ENCODE results near the gene SEC22A. TPM values are rescaled to one million over a fixed set of nuclear protein-coding genes. Genes with fewer than 3 reads are reported as not detected.

SEC22A gene
- total and polyA plus RNA-seq, 2 of the 13 experiments (the other 11 are each of a cell fraction or from before 2014, with no cell fraction given): 14.1 to 17.3 TPM

- TF ChIP-seq ZNF367 (CRISPR knock-in tag; IDR thresholded peaks at IDR 0.05; ENCODE audit: borderline replicate concordance): no peak
- TF ChIP-seq ATF5 (CRISPR knock-in tag; IDR thresholded peaks at IDR 0.05; ENCODE audit: low read depth): no peak
Observed at GRCh38 chr3:123307064-123307463, 105.3 kb downstream of the SEC22A start (continued).

DNA sequence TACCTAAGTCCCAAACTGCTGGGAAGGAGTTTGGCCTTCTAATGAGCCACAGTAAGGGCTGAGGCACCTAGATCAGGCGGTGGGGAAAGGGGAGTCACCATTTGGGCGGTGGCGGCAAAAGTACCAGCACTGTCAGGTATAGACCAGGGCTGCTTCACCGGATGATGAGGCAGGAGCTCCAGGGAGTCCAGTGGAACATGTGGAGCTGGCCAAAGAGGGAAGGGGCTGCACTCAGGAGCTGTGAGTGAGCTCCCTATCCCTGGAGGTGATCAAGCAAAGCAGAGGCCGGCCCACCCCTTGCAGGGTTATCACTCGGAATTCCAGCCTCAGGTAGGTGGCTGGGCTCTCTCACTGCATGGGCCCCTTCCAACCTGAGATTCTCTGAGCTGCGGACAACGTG, 108.4 kb downstream of the SEC22A start:
- Histone ChIP-seq H4K20me1 (ENCODE audit: insufficient read depth, low read length) (no peaks in the 10 kb centered on the region), H3K79me2 (ENCODE audit: insufficient read depth, low read length) (no peaks in the 10 kb centered on the region), H3K36me3 (replicated peaks in 1 of 2; ENCODE audit: control insufficient read depth in 1 of 2, insufficient read depth in 2 of 2, low read length in 2 of 2) (no peaks in the 10 kb centered on the region), H3K9me3 (ENCODE audit: low read length) (no peaks in the 10 kb centered on the region), H3K9ac (ENCODE audit: insufficient read depth, low read depth, low read length) (no peak overlapping the region), H3K4me1 (ENCODE audit: insufficient read depth, low read length) (no peaks in the 10 kb centered on the region), H3K27me3 (ENCODE audit: control insufficient read depth in 1 of 2, insufficient read depth in 2 of 2, low read length in 2 of 2) (peaks cover 0 to 33% of the 10 kb centered on the region in 2 experiments; a peak in 4 of 5 replicates), H3K4me3 (replicated peaks in 1 of 3; ENCODE audit: insufficient read depth in 1 of 3, low read depth in 2 of 3, low read length in 3 of 3) (no peak overlapping the region), H2AFZ (ENCODE audit: low read length) (no peak overlapping the region), H3K27ac (ENCODE audit: extremely low read length, insufficient read depth, low read length) (no peak overlapping the region), H3K4me2 (ENCODE audit: low read depth, low read length) (no peak overlapping the region)
- no TSS peak for BruUV-seq (replicated peaks)
- in situ Hi-C loops (cut with HindIII; ENCODE audit: extremely low pct_ligation_motif_present, low pct_unique_long_range_greater_than_20kb) (no loop called here), intact Hi-C loops (cut with micrococcal nuclease; ENCODE audit: unreplicated experiment) (no loop called here)
- DNase-seq (ENCODE audit: low spot score) (no peak), ATAC-seq (no peak), FAIRE-seq (no peak)
- POLR2A ChIA-PET: no interaction called here
- no peak for TF ChIP-seq ZNF263 (CRISPR knock-in tag; IDR thresholded peaks at IDR 0.05)
- no peak for TF ChIP-seq POLR2A (IDR thresholded peaks at IDR 0.05; ENCODE audit: insufficient read depth in 1 of 2, low read depth in 2 of 2, low read length in 2 of 2)
- no peak for TF ChIP-seq ARID2 (CRISPR knock-in tag; IDR thresholded peaks at IDR 0.05; ENCODE audit: borderline replicate concordance)
- TF ChIP-seq, protein P1, sequence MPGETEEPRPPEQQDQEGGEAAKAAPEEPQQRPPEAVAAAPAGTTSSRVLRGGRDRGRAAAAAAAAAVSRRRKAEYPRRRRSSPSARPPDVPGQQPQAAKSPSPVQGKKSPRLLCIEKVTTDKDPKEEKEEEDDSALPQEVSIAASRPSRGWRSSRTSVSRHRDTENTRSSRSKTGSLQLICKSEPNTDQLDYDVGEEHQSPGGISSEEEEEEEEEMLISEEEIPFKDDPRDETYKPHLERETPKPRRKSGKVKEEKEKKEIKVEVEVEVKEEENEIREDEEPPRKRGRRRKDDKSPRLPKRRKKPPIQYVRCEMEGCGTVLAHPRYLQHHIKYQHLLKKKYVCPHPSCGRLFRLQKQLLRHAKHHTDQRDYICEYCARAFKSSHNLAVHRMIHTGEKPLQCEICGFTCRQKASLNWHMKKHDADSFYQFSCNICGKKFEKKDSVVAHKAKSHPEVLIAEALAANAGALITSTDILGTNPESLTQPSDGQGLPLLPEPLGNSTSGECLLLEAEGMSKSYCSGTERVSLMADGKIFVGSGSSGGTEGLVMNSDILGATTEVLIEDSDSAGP (CRISPR knock-in tag; IDR thresholded peaks at IDR 0.05; ENCODE audit: borderline replicate concordance): no peak
- no peak for TF ChIP-seq BHLHE40 (IDR thresholded peaks at IDR 0.05; ENCODE audit: low read length)
- no peak for TF ChIP-seq GFI1 (CRISPR knock-in tag; IDR thresholded peaks at IDR 0.05; ENCODE audit: borderline replicate concordance)
- CTCF ChIA-PET (ENCODE audit: low intra/inter-chr PET ratio, low total read pairs): no interaction called here
- WGBS (ENCODE audit: low lambda C conversion rate): 29% methylated on average over 4 of the region's 8 CpGs
